Liver (tissue), 9 donors: ENCODE data around the gene STPG1. TPM values are rescaled to one million over a fixed set of nuclear protein-coding genes. Genes with fewer than 3 reads are reported as not detected.

Source experiments
- DNase-seq: peaks from one replicate; pipeline ENCODE4 v3.0.0-alpha.2; 2017; ENCODE audit warnings: low spot score
- H3K27ac ChIP-seq, 2 donors: one replicate each; pipeline ENCODE4 v1.7.0; 2013; ENCODE audit warnings: inconsistent platforms in 2 of 2, low read length in 2 of 2, control low read depth in 1 of 2, low read depth in 1 of 2, mild to moderate bottlenecking in 1 of 2
- H3K27me3 ChIP-seq, 4 donors: one replicate each; pipeline versions ENCODE4 v1.6.1 to v1.7.0; 2013; ENCODE audit warnings: low read length in 3 of 4, inconsistent platforms in 1 of 4, mild to moderate bottlenecking in 1 of 4, moderate library complexity in 1 of 4; ENCODE audit not compliant: control insufficient read depth in 4 of 4, insufficient read depth in 4 of 4
- H3K36me3 ChIP-seq, 4 donors: one replicate each; pipeline versions ENCODE4 v1.6.1 to v1.7.0; 2013; ENCODE audit warnings: low read length in 3 of 4, mild to moderate bottlenecking in 3 of 4, low read depth in 1 of 4, moderate library complexity in 1 of 4; ENCODE audit not compliant: control insufficient read depth in 4 of 4, insufficient read depth in 3 of 4
- H3K4me1 ChIP-seq, 4 donors: one replicate each; pipeline versions ENCODE4 v1.6.1 to v1.7.0; 2013; ENCODE audit warnings: low read length in 3 of 4, mild to moderate bottlenecking in 3 of 4, moderate library complexity in 1 of 4; ENCODE audit not compliant: control insufficient read depth in 4 of 4, insufficient read depth in 4 of 4
- H3K4me3 ChIP-seq, 3 donors: one replicate each; pipeline versions ENCODE4 v1.6.1 to v1.7.0; 2013; ENCODE audit warnings: low read length in 3 of 3, control low read depth in 1 of 3, low read depth in 1 of 3, mild to moderate bottlenecking in 1 of 3
- H3K9ac ChIP-seq, 2 donors: one replicate each; pipeline ENCODE4 v1.7.0; 2013; ENCODE audit warnings: low read length in 2 of 2, mild to moderate bottlenecking in 2 of 2, moderate library complexity in 2 of 2, control low read depth in 1 of 2, low read depth in 1 of 2
- H3K9me3 ChIP-seq, 4 donors: one replicate each; pipeline versions ENCODE4 v1.6.1 to v1.7.0; 2013; ENCODE audit warnings: low read length in 3 of 4; ENCODE audit not compliant: control insufficient read depth in 4 of 4
- ATF3 ChIP-seq: IDR thresholded peaks from 2 replicates; pipeline ENCODE4 v1.6.1; 2016; ENCODE audit warnings: antibody characterized with exemption
- CTCF ChIP-seq: fragments of 150-350 bp; IDR thresholded peaks from 2 replicates; pipeline ENCODE4 v1.5.1; 2017; ENCODE audit warnings: improper control_type of control experiment, low read depth, low read length; ENCODE audit not compliant: missing input control
- FOXA1 ChIP-seq: IDR thresholded peaks from 2 replicates; pipeline ENCODE4 v1.6.1; 2016; ENCODE audit warnings: antibody characterized with exemption
- FOXA2 ChIP-seq: IDR thresholded peaks from 2 replicates; pipeline ENCODE4 v1.6.1; 2016; ENCODE audit warnings: antibody characterized with exemption
- GABPA ChIP-seq, 2 donors: IDR thresholded peaks in 1 of 2; conservative IDR thresholded peaks in 1 of 2; 2 replicates each; pipeline ENCODE4 v1.6.1; 2016; ENCODE audit warnings: antibody characterized with exemption in 2 of 2, mild to moderate bottlenecking in 1 of 2, moderate library complexity in 1 of 2
- MAX ChIP-seq: IDR thresholded peaks from 2 replicates; pipeline ENCODE4 v1.6.1; 2016; ENCODE audit warnings: antibody characterized with exemption
- NR2F2 ChIP-seq: IDR thresholded peaks from 2 replicates; pipeline ENCODE4 v1.6.1; 2016; ENCODE audit warnings: antibody characterized with exemption
- REST ChIP-seq: IDR thresholded peaks from 2 replicates; pipeline ENCODE4 v1.6.1; 2016; ENCODE audit warnings: antibody characterized with exemption, mild to moderate bottlenecking
- SP1 ChIP-seq: IDR thresholded peaks from 2 replicates; pipeline ENCODE4 v1.6.1; 2018; ENCODE audit warnings: antibody characterized with exemption, mild to moderate bottlenecking
- TAF1 ChIP-seq: conservative IDR thresholded peaks from 2 replicates; pipeline ENCODE4 v1.6.1; 2016; ENCODE audit warnings: antibody characterized with exemption, mild to moderate bottlenecking
- ZBTB33 ChIP-seq: IDR thresholded peaks from 2 replicates; pipeline ENCODE4 v1.6.1; 2016; ENCODE audit warnings: antibody characterized with exemption
- WGBS: extraction: QIAGEN DNeasy Blood & Tissue Kit; methylation state at CpG from one replicate; pipeline ENCODE4 v1.1.7; 2013; 5-methylcytosine and 5-hydroxymethylcytosine counted together
- polyA plus RNA-seq, 2 donors: library from polyadenylated mRNA; stranded (reverse) in 1 of 2; unstranded in 1 of 2; fragments of 200-250 nt in 1 of 2; fragments of >200 nt in 1 of 2; fragmentation: Nextera tagmentation in 1 of 2; extraction: Ambion mirVana in 1 of 2; gene quantifications; one replicate each; pipeline versions ENCODE4 v1.2.1 to v1.2.3, GENCODE V29; 2013 to 2015
- total RNA-seq, 2 donors: library from RNA; depleted of rRNA; stranded (reverse); fragments of >200 nt; gene quantifications; one replicate each; pipeline ENCODE4 v1.2.3, GENCODE V29; 2014
- donor health status: healthy.
- donor health status: healthy.
- donor health status: healthy.
- donor health status: healthy.
- donor health status: healthy.

STPG1 gene
- total and polyA plus RNA-seq, 4 donors, result 0.92 to 2.9 (median 1.0) TPM

GRCh38 chr1:24400065-24400464 is 13.5 kb downstream of the STPG1 start:
- Histone ChIP-seq H3K4me3 (no peak overlapping the region), H3K9me3 (no peaks in the 10 kb centered on the region), H3K27ac (no peak overlapping the region), H3K27me3 (no peaks in the 10 kb centered on the region), H3K4me1 (no peaks in the 10 kb centered on the region), H3K9ac (no peak overlapping the region), H3K36me3 (peaks cover 0 to 1% (median 0%) of the 10 kb centered on the region in 4 donors)
- WGBS, result 77% methylated on average over 1 of the region's 1 CpG
- no peak for TF ChIP-seq CTCF
- no peak for TF ChIP-seq ZBTB33
- no peak for TF ChIP-seq TAF1
- TF ChIP-seq GABPA (IDR thresholded peaks at IDR 0.05 in 1 of 2, conservative IDR thresholded peaks at IDR 0.05 in 1 of 2), result no peak
- no peak for TF ChIP-seq NR2F2
- no peak for TF ChIP-seq FOXA1
- TF ChIP-seq FOXA2, result no peak
- DNase-seq, result no peak

GRCh38 chr1:24393892-24394291 is 19.7 kb downstream of the STPG1 start:
- TF ChIP-seq SP1 (no peak), FOXA1 (no peak), TAF1 (no peak), ZBTB33 (no peak)
- no peak overlapping the region for H3K4me3 ChIP-seq
- no peaks in the 10 kb centered on the region for H3K9me3 ChIP-seq
- no peak for DNase-seq
- H3K36me3 ChIP-seq, result no peaks in the 10 kb centered on the region
- H3K9ac ChIP-seq, result no peak overlapping the region
- no peak overlapping the region for H3K27ac ChIP-seq
- peaks cover 0 to 22% (median 20%) of the 10 kb centered on the region in 4 donors for H3K4me1 ChIP-seq
- H3K27me3 ChIP-seq, result no peaks in the 10 kb centered on the region
- 88% methylated on average over 6 of the region's 6 CpGs for WGBS

GRCh38 chr1:24392982-24393650 is 20.5 kb downstream of the STPG1 start:
- H3K9me3 ChIP-seq, result no peaks in the 10 kb centered on the region
- no peaks in the 10 kb centered on the region for H3K36me3 ChIP-seq
- H3K4me3 ChIP-seq, result no peak overlapping the region
- H3K4me1 ChIP-seq, result peaks cover 1 to 29% (median 28%) of the 10 kb centered on the region in 4 donors
- no peak overlapping the region for H3K27ac ChIP-seq
- no peak for DNase-seq
- no peak overlapping the region for H3K9ac ChIP-seq
- 84% methylated on average over 4 of the region's 4 CpGs for WGBS
- TF ChIP-seq CTCF (no peak), ATF3 (no peak), MAX (no peak), REST (no peak)
- no peaks in the 10 kb centered on the region for H3K27me3 ChIP-seq
